Measurements from ENCODE around the gene STK17B.

Gene STK17B

DNA sequence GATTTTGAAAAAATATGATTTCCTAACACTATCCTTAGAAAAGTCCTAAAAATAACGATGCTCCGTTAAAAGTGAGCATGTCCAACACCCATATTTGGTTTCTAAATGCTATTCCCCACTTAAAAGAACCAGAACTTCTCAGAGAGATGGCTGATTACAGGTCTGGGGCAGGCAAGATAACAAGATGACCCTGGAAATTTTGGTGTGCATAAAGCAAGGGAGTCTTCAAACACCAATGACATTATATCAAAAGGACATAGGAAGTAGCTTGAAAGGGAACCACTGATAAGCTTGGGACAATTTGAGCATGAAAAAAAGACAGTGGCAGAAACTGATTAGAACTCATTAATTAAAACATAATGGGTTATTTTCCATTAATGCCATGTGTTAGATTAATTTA, 17.9 kb downstream of the STK17B start:
- DNase-seq: no peak

DNA sequence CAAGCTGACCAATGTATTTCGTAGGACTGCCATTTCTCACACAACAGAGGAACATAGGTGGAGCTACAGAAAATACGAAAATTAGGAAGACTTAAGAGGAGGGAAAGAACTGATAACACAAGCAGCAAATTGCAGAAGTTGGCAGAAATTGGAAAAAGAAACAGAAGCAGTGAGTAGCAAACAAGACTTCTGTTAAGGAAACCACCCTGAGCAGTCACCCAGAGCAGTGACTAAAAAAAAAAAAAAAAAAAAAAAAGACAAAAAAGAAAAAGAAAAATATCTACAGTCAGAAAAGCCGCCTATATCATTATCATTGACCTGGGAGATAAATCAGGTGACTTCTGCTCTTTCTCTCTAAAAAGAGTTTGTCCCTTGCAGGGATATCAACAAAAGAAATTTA, 21.4 kb downstream of the STK17B start:
- no peak for DNase-seq

DNA sequence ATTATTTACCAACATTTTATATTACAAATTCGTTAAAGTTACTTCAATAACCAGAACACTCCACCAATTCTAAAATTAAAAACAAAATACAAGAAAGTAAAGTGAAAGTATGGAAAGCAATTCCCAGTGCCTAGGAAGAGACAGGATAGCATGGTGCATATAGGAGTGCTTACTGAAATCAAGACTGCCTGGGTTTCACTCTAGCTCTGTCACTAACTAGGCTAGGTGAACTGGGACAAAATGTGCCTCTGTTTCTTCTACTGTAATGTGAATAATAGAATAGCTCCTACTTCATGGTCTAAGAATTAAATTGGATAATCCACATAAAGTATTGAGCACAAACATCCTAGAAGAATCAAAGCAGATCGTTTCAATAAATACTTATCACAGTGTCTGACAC, 22.6 kb downstream of the STK17B start:
- DNase-seq: no peak

DNA sequence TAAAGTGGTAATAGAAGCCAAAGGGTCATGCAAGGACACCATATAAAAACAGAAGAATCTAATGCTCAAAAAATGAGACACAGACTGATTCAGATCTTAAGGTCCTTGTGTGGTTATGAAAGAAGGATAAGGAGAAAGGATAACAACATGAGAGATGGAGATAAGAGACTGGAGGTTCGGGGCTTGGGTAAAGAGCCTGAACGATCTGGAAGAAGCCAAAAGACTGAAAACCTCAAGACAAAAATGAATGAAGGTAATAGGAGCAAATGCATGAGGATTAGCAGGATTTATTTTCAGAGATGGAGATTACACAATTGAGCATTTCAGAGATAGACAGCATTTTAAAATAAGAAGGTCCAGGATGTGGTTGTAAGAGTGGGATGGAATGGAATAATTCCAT, 26.1 kb downstream of the STK17B start:
- no peak for DNase-seq

DNA sequence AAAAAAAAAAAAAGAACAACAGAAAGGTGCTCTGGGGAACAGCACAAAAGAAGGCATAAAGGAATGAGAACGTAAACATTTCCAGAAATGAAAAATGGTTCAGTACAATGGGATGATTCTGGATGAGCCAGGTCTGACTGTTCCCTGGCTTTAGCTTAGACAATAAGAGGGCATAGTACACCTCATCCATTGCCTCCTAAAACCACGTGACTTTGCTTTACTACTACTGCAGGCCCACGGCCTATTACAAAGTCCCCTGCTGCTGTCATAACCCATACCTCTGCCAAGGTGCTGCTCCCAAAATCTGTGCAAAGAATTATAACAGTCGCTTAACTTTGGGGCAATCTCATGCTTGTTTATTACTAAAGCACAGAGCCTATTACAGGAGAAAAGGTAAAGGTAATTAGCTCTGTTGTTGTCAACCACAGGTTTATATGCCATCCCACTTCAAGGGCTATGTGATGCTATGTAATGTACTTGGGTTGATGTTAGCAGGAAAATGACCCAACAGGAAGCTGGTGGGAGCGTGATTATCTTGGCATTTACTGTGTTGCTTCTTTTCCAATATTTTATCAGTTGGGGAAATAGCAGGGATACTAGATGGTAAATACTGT, 26.8 kb downstream of the STK17B start:
- DNase-seq: no peak

DNA sequence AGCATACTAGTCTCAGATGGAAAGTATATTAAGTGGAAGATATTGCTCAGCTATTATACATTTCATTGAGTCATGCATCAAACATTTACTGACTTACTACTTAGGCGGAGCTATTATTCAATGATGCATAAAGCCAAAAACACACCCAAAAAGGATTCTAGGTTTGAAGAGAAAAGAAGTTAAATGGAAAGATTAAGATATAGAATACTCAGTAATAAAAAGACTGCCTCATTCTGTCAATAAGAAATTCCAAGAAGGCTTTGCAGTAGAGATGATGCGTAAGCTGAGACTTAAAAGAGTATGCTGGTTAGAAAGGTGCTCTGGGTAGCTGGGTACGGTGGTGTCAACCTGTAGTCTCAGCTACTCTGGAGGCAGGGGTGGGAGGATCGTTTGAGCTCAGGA, 27.6 kb downstream of the STK17B start:
- peak; percentile 65 for DNase-seq

DNA sequence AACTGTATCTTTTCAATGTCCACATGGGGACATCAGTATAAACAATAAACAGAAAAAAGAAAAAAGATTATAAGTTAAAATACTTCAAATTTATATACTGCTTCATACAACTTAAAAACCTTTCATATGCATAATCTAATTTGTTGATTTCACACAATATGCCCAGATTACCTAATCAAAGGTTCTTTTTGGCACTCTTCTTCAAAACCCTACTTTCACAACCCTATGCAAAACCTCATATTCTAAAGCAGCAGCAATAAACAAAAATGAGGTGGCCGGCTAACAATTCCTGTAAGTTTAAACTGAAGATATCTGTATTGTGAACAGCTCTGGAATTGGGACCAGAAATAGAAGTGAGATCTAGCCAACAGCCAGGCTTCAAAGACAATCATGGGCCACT, 28.6 kb downstream of the STK17B start:
- DNase-seq: no peak

DNA sequence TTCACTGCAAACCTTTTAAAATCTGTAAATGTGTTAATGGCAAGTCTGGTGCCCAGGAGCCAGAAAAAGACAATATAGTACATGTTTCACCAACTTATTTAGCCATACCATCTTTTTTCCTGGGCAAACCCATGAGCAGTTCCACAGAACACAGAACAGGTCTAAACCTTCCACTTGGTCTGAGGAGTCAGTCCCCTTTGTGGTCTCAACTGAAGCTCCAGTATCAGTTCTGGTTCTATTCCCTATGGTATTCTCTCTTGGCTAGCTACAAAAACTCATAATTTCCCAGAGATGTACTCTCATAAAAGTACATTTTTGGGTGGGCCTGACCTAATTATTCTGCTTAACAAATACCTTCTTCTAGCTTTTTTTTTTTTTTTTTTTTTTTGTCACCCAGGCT, 31.2 kb downstream of the STK17B start:
- DNase-seq: no peak

DNA sequence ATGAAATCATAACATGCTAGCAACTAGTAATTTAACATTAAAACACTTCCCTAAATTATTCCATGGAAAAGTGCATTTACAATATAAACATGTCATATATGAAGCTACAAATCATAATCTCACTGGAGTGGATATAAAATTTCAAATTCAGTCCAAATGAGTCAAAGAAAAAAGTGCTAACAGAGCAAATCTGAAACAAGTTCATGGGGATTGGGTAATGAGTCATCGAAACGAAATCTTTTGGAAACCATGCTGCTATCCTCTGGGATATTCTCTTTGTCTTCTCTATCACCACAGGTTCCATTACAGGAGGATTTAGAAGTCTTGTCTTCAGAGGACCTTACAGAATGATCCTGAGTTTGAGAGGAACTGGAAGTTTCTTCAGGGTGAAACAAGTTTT, 34.1 kb downstream of the STK17B start:
- peak; percentile 24 for DNase-seq

DNA sequence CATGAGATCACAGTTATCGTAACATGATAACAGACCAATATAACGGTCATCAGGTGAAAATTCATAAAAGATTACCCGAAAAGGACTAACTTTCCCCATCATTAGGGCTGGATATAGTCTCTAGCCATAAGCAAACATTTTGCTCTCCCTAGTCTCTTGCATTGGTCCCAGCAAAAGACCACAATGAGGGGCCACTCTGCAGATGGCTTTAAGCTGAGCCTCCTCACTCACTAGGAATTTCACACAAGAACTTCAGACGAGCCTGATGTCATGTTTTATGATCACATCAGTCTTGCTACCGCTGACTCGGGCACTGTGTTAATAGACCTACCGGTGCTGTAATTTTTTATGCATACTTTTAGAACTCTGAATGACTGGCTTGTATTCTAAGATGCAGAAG, 35.2 kb downstream of the STK17B start:
- peak; percentile 44 for DNase-seq

DNA sequence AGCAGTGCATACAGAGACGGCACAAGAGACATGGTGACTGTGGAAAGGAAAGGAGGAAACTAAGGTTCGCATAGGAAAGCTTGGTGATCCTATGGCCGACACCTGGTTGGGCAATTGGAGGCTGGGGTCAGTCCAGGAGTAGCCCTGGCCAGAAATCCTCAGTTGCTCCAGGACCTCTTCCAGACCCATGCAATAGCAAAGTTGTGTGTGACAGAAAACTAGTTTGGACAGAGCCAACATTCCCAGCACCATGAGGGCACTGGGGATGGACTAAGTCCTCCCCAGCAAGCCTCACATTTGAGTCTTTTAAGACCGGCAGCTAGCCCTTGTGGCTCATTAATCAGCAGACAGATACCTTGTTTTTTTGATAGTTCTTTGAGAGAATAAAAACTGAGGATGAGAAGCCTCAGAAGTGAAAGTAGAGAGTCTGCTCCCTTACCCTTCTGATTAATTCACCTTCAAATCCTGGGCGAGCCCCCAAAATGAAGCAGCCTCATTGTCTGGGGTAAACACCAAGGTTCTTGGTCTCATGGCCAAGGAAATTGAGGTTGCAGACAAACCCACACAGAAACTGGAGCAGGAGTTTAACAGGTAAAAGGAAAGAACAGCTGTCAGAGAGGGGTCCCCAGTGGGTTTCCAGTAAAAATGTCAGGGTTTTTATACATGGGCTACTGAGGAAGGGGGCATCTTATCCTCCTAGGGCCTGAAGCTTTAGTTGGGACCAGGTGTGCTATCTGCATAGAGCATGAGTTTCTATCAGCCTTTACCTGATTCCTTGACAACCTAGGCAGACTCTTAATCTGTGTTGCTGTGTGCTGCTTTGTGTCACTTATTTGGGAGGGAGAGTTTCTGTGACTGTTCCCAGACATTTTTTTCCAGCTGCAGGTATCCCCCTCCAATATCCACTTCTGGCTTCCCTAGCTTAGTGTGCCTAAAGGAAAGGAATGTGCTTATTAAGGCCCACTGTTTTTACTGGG, 39.1 kb downstream of the STK17B start:
- DNase-seq: peak; percentile 53

DNA sequence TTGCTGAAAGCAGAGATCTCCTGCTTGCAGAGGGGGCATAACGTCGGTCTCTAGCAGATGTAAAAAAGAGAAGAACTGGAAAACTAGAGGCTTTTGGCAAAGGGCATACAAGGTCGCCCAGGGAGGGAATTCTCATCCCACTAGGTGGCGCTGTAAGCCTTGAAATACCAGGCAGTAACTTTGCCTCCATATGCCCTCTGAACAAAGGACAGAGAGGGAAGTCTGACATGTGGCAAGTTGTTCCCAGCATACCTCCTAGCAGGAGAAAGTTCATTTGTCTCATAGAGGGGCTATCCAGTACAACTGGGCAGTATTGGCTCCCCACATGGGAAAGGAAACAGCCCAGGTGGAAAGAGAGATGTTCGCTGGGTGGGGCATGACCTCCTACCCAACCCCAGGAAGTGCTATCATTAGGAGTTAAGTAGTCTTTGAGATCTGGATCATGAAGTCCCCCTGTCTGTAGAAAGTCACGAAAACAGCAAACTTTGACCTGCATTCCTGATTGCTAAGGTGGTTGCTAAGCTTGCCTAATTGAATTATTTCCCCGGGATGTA, 39.9 kb downstream of the STK17B start:
- DNase-seq: no peak

DNA sequence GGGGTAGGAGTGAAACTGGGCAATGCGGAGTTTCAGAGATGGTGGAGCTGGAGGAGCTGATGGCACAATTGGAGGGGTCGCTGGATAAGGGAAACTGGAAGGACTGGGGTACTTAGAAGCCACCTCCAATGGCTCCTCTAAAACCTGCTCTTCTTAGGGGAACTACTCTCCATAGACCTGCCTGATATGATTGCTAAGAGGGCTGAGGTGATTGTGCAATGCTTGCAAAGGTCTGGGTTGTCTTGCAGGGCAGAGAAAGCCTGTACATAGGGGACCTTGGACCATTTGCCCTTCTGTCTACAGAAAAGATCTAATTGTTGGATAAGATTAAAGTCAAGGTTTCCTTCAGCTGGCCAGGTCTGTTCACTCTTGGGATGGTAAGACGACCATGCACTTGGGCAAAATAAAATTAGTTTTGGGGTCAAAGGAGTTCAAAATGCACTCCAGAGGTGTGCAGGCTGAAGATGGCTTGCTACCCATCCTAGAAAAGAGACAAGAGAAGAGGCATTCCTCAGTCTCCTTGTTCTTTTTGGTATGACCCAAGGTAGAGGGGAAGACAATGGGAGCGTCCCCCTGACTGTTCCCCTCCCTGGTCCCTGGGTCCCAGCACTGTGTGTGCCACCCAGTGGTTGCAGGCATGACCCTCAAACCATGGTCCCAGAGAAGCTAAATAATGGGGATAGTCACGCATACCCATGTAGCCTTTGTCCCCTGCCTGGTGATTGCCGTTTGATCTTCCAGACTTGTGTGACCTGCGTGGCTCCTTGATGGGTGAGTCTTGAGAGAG, 41.1 kb downstream of the STK17B start:
- no peak for DNase-seq

DNA sequence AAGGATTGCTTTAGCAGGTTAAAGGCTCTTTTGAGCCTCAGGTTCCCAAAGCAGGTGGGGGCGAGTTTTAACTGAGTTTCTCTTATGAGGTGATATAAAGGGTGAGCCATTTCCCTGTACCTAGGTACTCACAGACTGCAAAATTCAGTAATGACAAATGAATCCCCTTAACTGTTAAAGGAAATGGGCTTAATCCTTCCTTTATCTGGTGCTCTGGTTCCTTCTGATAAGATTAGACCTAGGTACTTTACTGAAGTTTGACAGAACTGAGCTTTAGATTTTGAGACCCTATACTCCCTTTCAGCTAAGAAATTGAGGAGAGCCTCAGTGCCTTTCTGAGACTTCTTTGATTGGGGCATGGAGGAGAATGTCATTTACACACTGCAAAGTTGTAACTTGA, 42.6 kb downstream of the STK17B start:
- DNase-seq: no peak

DNA sequence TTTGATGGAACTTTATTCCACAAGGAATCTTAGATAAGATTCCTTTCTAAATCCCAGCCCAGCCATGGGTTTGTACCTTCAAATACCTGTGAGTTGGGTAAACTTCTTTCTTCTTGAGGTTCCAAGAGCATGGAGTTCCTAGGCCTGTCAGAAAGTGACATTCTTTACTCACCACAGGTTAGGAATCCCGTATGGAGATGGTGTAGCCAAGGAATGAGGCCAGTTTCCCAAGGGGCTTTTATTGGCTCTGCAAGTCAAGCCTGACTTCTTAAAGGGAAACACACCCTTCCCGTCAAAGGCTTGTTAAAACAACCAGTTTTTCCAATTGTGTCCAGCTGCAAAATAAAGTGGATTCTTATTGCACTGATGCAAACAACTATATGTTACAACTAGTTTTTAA, 45.8 kb downstream of the STK17B start:
- DNase-seq: peak; percentile 46

DNA sequence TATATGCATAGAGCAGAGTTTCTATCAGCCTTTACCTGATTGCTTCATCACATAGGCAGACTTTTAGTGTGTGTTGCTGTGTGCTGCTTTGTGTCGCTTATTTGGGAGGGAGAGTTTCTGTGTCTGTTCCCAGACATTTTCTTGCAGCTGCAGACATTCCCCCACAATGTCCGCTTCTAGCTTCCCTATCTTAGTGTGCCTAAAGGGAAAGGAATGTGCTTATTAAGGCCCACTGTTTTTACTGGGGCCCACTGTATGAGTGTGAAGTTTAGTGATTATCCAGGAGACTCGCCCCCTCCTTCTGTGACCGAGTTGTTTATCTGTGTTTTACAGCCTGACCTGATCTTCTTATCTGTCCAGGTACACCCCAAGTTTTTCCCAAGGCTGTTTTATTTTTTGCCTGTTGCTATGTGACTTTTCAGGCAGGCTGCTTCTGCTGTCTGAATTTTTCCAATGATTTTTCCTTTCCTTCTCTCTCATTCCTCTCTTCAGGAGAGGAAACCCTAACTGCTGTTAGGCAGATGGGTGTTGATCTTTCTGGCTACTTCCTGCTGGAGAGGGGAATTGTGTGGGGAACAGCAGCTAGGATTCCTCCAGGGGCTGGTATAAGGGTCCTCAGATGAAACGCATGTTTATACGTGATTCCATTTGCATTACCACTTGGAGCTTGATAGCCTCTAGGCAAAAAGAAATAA, 47.6 kb downstream of the STK17B start:
- peak; percentile 76 for DNase-seq

DNA sequence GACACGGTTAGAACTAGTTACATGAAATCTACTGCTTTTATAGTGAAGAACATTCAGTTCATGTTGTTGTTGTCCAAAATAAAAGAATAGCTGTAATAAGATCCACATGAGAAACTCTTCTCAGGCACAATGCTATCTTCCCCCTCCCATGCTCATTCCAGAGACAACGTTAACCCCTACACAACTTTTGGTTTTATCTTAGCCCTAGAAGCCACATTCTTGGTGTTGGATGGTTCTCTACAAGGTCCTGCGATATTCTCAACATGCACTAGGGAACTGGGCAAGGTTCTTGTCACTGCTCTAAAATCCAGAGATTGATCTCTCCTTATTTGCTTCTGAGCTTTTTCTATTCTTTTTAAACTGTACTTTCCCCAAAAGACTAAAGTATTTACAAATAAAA, 51.5 kb downstream of the STK17B start:
- no peak for DNase-seq

DNA sequence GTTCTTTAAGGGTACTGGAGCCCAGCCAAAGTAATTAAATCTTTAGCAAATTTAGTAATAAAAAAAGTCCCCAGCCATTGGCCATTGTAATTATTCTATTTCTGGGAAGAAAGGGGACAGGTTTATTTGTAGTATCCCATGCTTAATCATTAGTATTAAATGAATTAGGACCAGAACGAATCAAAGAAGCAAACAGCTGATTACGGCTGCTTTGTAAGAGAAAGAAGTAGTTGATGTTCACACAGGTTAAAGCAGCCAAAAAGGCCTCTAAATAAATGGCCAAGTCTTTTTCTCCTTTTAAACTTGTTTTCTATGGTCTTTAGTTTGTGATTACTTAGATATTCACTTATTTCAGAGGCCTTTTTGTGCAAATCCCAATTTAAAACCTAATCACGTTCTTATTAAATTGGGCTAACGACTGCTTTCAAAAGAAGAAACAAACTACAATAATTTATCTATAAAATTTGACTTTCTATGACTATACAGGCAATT, 54.1 kb downstream of the STK17B start:
- no peak for DNase-seq

DNA sequence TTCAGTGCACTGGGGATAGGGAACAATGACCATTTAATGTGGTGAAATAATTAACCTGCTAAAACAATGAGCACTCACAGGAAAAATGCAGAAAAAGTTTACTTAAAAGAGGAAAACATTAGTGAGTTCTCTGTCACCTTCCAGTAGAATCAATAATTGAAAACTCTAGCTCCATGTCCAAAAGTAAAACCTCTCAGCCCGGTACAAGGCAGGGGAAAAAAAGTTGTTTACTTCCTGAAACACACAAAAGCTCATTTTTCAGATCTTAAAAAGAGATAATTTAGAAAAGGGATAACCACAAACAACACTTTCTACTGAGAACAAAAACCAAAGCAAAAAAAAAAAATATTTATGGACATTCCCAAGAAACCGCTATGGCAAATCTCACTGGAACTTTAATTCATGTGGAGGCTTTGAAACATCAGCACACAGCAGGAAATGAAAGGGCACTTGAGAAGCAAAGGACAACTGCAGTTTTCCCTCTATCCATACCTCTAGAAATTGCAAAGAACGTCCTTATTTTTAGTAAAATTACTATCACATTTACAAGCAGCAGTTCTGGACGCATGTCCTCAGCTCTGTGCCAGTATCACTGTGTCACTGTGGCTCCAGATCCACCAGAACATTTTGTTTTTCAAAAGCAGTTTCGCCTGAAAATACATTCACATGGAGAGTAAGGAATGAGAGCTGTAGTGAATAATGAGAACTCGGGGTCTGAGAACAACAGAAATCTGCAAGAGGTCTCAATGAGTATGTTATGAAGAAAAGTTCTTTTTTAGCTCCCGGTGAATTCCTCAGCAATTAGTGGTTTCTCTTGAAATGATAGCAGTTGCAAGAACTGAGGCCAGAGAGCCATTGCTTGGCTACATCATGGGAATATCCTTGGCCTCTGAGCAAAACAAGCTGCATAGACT, 58.1 kb downstream of the STK17B start:
- DNase-seq: peak; percentile 84

DNA sequence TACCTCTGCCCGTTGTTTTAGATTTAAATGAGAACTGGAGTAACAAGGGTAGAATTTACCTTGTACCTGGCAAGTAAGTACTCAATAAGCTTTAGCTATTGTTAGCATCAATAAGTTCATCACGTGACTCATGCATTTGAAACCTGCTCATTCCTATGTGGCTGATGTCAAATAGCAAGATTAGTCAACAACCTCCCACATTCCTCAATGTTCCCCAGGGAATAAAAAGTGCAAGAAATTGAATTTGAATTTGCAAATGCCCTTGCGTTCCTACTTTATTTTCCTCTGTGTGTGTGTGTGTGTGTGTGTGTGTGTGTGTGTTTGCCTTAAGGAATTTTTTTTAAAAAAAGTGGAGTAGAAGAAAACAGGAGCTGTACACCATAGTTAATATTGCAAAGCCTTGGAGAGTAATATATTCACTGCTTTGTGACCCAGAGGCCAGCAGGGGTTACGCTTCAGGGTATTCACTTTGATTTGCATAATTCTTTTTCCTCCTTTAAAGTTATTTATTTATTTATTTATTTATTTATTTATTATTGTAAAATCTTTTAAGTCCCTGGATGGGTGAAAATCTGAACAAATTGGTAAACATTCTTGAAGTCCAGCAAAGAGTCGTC, 58.9 kb downstream of the STK17B start:
- DNase-seq: peak; percentile 99

DNA sequence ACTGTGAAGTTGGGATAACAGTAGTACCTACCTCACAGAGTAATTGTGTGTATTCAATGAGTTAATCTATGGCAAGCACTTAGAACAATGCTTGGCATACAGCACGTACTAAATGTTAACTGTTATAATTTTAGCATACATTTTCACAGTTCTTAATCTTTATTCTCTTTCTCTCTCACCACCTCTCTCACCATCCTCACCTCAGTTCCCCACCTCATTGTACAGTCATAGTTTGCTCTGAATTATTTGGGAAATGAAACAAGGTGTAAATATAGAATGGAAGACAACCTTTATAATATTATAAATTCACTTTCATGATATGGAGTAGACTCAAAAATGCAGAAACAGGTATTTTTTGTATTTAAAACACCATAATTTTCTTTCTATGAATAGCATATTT, 62.8 kb downstream of the STK17B start:
- DNase-seq: no peak

All from fibroblast of skin of right quadriceps (primary cell).